DMS 273 (cell line): ENCODE results near the gene POLR2B.
"Not testable (repeated sequence)": the region's sequence is repeated elsewhere in the genome, so short reads cannot be mapped to it uniquely, and the experiment has no call there.

ENCODE experiments used
- DNase-seq: peaks from one replicate; lab custom pipeline; 2025; ENCODE audit not compliant: unreplicated experiment; lab: John Stamatoyannopoulos, UW

Gene POLR2B

DNA sequence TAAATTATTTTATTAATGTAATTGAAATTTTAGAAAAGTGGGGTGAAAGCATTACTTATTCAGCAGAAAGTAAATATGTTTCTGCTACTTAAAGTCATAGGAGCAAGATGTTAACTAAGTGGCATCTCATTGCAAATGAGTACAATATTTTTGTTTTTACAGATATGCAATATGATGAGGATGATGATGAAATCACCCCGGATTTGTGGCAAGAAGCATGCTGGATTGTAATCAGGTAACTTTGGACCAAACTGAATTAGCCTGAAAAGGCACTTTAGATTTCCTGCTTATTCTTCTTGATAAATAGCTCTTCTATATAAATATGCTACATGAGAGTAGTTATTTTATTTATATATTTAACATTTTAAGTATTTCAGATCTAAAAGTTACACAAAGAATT is 7.5 kb downstream of the POLR2B start:
- no peak for DNase-seq

DNA sequence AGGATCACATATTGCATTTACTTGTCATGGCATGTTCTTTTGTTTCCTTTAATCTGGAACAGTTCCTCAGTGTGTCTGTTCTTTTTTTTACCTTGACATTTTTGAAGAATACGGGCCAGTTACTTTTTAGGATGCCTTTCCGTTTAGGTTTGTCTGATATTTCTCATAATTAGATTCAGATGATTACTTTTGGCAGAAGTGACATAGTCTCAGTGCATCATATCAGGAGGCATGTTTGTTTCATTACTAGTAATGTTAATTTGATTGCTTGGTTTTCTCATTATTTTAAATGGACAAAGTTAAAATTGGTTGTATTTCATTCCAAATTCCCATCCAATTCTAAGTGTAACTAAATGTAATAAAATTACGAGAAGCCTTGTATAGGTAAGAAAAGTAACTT is 8.3 kb downstream of the POLR2B start:
- DNase-seq, result no peak

DNA sequence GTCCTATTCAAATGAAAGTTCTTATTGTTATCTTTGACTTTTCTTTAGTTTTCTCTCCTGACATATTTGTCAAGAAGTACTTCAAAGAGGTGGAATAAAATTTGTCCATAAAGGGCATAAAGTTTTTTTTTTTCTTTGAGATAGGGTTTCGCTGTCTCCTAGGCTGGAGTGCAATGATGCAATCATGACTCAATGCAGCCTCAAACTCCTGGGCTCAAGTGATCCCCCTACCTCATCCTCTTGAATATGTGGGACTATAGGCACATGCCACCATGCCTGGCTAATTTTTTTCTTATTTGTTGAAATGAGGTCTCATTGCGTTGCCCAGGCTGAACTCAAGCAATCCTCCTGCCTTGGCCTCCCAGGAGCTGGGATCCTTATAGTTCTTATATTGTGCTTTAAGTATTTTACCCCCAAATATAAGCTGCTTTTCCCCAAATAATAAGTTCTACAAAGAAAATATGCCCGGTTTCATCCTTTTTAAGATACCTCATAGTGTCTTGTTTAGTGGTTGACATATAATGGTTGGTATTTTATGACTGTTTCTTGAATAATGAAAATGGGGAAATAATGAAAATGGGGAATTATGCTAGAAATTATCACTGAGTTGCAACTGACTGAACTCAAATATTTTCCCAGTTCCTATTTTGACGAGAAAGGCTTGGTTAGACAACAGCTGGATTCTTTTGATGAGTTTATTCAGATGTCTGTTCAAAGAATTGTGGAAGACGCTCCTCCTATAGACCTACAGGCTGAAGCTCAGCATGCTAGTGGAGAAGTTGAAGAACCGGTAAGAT is 11.6 kb downstream of the POLR2B start:
- no peak for DNase-seq

DNA sequence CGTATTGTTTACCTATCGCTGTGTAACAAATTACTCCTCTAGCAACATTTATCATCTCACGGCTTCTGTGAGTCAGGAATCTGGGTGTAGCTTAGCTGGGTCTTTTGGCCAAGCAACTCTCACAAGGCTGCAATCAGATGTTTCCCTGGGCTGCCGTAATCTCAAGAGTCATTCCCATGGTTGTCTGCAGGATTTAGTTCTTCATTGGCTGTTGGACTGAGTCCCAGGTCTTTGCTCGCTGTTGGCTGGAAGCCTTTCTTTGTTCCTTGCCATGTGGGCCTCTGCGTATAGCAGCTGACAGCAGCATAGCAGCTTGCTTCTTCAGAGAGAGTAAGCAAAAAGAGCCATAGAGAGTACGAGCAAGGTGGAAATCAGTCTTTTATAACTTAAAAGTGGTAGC is 16.8 kb downstream of the POLR2B start:
- peak; percentile 63 for DNase-seq

DNA sequence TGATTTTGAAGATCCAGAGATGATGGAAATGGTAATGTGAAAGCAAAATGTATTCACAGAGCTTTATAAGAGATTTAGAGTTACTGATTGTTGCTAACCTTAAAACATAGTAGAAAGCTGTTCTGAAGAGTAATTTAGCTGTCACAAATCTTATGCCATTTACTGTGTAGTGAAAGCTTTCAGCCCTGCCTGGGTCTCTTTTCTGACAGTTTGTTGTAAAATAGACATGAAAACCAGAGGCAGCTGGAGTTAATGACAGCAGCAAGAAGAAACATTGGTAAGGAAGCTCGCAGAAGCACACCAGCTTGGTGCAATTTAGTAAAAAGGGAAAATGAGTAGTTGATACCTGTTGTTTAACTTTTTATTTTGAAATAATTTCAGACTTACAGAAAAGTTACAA is 21.1 kb downstream of the POLR2B start:
- DNase-seq, result no peak

DNA sequence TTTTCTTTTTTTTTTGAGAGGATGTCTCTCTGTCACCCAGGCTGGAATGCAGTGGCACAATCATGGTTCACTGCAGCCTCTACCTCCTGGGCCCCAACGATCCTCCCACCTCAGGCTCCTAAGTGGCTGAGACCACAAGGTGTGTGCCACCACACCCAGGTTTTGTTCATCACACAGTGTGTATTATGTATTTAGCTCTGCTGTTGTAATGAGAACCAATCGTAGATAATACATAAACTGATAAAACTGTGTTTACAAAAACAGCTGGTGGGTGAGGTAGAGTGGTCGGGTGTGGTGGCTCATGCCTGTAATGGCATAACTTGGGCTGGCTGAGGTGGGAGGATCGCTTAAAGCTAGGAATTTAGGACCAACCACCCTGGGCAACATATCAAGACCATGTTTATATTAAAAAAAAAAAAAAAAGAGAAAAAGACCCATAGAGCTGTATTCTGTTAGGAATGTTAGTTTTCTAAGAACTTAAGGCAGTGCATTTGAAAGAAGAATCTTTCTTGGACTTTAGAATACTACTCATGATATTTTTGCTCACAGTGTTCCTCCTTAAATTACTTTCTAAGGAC is 34.9 kb downstream of the POLR2B start:
- no peak for DNase-seq

DNA sequence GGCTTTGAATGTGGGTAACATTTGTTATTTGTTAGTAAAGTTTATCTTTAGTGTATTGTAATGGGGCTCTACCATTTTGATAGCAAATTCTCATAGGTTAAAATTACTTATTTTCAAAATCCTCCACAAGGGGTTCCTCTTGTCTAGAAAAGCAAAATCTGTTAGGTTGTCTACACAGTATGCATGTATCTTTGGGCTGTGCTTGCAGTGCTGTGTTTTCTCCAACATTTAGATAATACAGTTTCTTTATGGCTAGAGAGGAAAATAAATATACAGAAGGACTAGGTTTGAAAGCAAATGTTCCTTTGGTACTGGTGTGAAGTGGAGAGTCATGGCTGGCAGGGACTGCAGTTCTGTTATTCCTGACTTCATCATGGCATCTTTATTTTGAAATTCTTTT is 40.3 kb downstream of the POLR2B start:
- DNase-seq, result no peak

DNA sequence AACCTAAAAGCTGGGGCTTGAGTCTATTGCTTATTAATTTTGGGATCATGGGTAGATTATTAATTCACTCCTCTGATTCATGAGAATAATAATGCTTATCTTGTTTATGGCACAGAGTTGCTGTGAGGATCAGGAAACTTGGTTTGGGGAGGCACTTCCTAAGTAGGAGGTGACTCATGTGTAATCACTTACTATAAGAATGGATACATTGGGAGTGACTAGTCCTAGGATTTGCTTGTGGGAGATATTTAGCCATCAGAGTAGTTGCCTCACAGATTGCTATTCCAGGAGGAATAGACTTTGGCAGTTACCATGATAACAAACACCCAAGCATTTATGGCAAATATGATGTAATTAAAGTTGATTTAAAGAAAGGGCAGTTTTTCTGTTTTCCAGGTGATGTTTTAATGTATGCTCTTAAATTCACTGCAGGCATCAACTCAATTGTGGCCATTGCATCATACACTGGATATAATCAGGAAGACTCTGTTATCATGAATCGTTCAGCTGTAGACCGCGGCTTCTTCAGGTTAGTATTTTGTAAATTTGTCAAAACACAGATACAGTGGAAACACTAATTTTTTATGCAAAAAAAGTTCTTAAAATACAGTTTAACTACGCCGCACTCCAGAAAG is 41.9 kb downstream of the POLR2B start:
- no peak for DNase-seq

DNA sequence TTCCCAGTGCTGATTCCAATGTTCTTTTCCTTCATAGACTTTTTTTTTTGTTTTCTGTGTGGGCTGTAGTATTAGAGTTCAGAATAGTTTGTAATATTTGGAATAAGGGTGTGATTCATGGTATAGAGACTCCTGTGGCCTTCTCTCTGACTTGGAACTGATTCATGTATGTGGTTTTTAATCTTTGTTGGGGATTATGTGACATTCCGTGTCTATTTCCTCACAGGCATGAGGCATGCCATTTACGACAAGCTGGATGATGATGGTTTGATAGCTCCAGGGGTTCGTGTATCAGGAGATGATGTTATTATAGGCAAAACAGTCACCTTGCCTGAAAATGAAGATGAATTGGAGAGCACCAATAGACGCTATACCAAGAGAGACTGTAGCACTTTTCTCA is 44.4 kb downstream of the POLR2B start:
- DNase-seq, result no peak

DNA sequence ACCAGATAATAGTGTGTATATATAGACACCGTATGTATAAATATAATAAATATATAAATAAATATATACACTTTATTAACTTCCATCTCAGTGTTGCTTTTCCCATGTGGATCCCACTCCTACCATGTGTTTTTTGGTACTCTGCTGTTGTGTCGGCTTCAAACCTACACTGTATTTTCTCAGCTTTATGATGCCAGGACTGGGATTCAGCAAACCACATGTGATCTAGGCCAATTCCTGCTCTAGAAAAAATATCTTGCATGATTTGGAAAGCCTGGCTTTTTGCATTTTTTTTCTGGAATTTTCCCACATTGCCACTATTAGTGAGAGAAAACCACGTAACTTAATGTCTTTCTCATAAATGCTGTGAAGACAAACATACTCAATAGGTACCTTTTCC is 55.8 kb downstream of the POLR2B start:
- DNase-seq, result no peak

DNA sequence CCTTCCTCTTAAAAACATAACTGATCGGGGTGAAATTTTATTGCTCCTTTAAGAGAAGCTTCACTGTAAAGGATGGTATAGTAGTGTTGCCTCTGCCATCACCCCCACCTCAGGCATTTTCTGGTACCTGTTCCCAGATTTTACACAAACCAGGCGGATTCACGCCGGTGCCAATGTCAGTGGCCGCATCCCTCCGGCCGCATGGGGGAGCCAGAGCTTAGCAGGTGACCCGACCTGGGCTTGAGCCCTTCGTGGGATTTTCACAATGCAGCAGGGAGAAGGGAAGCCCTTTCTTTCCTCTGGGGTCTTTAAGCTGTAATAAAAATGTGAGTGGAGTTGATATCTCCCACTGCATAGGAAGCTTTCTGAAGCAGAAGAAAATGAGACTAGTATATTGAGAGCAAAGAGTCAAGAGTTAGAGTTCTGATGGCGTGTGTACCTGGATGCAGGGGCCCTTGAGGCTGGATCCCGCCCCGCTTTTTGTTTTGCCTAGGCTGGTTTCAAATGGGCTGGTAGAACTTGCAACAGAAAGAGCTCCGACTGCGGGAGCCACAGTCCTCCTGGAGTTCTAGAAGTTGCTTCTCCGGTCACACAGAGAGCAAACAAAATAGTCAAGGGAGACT is 59.4 kb downstream of the POLR2B start:
- DNase-seq, result peak; percentile 76

DNA sequence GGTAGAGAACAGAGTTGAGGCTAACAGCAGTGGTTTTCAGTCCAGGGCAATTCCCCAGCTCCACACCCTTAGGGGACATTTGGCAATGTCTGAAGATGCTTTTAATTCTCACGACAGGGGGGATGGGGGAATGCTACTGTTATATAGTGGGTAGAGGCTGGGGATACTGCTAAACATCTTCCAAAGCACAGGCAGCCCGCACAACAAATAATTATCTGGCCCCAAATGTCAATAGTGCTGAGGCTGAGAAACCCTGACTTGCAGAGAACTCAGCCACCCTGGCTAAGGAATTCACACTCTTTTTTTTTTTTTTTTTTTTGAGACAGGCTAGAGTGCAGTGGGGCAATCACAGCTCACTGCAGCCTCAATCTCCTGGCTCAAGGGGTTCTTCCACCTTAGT is 60.6 kb downstream of the POLR2B start:
- DNase-seq, result no peak

DNA sequence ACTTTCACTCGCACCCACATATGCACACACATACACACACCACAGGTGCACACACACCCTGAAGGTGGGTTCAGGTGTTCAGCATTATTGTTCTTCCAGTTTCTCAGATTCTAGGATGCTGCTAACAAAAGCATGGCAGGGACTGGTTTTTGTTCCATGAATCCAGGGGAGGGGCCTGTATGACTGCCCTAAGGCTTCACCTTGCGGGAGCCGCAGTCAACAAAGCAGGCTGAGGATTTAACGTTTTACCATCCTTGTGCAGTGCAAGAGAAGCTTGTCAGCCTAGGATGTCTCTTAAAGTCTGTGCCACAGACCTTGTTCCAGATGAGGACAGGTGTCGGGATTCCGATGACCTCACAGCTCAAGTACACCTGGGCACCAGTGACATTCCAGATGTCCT is 61.8 kb downstream of the POLR2B start:
- no peak for DNase-seq

DNA sequence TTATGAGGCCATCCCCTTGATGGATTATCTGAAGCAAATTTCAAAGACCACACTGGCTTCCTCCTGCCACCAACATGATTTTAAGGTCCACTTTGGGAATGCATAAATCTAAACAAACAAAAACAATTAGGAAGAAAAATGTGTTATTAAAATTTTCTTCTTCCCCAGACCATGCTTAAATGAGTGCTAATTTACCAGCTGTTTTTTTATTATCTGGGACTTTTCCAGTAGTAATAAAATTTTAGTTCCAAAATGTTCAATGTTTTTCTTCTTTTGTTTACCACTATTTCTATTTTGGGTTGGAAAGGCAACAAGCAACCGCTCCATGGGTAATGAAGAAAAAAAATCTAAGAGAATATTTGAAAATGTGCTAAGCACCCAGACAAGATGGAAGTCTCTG is 62.3 kb downstream of the POLR2B start:
- no peak for DNase-seq

DNA sequence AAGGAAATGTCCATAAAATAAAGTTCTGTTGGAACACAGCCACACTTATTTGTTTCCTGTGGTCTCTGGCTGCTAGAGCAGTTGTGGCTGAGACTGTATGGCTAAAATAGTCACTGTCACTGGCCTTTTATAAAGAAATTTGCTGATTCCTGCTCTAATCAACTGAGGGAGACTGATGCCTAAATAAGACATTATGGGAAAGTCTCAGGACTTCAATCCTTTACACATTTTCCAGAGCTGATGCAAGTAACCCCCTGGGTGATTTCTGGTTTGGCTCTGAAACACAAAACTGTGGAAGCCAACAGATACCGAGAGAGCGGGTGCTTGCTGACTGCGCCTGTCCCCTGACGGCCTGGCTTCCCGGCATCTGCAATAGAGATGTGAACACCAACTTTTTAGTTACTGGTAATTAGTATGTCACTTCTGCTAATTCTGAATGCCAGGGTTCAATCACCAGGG is 64.0 kb downstream of the POLR2B start:
- DNase-seq, result no peak

DNA sequence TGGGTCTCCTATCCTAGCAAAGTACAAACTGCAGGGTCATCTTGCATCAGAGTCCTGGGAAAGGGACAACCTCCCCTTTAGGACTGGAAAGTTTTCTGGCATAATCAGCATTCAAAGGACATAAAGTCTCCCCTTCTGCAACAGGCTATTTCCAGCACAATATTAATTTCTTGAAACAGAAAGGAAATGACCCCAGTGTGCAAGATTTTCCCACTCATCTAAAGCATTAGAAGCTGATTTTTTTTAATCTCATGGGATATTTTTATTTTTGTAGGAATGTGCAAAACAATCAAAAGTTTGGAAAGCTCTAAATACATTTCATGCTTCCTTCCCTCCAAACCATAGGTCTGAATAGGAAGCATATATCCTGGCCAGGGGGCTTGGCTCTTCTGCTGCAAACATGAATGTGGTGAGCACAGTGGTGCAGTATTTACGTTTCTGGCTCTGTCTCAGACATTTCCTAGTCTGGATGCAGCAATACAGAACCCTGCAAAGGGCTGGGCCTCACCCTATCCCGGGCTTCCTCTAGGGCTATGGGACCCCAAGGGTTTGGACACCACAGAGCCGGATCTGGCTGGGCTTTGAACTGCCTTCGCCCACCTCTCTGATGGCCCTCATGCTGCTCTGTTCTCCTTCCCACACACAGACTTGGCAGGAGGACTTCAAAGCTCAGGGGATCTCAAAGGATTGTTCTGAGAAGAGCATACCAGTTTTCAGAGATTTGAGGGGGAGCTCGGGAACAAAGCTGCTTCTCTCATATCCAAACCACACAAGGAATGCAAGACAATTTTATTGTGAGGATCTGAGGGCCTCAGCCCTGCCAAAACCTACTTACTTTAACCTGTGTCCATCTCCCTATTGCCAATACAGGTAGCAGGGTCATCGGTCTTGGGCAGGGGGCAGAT is 64.9 kb downstream of the POLR2B start:
- peak; percentile 7 for DNase-seq

DNA sequence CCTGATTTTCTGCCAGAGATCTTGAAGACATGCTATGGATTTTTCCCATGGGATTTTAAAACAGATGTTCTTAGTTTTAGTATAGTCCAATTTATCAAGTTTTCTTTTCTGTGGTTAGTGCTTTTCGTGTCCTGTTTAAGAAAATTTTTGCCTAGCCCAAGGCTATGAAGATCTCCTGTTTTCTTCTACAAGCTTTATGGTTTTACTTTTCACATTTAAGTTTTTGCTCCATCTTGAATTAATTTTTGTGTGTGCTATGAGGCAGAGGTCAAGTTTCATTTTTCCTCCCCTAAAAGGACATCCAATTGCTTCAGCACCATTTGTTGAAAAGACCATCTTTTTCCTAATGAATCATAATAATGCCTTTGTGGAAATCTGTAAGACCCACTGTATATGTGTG is 65.6 kb downstream of the POLR2B start:
- DNase-seq, result no peak

DNA sequence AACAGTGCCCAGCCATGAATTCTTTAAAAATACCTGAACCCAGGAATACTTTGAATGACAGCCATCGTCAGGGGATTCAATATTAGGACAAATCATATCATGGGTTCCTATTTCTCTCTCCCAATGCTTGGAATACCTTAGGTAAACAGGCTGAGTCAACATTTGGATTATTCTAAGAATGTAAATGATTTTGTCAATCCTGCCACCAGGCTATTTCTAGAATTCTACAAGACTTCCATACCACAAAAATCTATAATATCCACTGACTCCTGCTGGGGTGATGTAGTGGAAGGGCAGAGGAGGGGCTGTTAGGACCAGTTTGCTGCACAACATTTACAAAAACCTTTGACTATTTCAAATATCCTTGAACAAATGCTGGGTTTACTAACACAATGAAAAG is 66.3 kb downstream of the POLR2B start:
- no peak for DNase-seq

DNA sequence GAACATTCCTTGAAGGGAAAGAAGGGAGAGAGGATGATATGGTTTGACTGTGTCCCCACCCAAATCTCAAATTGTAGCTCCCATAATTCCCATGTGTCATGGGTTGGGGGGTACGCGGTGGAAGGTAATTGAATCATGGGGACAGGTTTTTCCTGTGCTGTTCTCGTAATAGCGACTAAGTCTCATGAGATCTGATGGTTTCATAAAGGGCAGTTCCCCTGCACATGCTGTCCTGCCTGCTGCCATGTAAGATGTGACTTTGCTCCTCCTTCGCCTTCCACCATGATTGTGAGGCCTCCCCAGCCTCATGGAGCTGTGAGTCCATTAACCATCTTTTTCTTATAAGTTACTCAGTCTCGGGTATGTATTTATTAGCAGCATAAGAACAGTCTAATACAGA is 68.3 kb downstream of the POLR2B start:
- DNase-seq, result not testable (repeated sequence)

DNA sequence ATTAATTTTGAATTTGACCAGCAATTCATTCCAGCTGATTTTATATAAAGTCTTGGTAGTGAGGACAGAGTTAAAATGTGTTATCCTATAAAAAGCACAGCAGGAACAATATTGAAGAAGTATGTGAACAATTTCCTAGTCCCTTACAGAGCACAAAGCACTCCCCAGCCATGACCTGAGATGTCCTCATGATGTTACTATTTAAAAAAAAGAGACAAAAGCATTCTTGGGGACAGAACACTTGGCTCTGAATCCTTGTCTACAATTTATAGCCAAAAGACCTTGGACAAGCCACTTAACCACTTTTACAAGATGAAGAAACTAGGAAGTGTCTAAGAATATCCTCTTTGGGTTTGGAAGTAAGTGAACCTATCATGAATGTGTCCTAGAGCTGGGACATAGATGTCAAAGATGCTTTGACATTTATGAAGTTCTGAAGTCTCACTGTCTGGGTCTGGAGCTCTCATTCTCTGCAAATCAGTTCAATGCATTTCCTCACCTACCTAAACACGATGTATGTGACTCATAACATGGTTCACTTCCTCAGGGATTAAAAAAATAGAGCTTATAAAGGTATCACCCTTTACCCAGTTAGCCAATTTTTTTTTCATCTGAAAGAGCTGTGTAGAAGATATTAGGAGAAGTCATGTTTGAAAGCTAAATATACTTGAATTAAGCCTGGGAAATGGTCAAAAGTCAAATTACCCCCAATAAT is 70.1 kb downstream of the POLR2B start:
- DNase-seq, result no peak
